OCI-LY1 (cell line): ENCODE results near the gene SSC5D.

ENCODE experiments used
- H2AFZ ChIP-seq: fragments of 200-600 bp; sonication (generic), shearing (Covaris generic); 2 replicates; pipeline ENCODE4 v1.6.0; 2014; ENCODE audit warnings: antibody characterized with exemption, mild to moderate bottlenecking, low read length
- H3F3A ChIP-seq: fragments of 200-600 bp; sonication (generic), shearing (Covaris generic); 2 replicates; pipeline ENCODE4 v1.6.0; 2014; ENCODE audit warnings: mild to moderate bottlenecking, antibody characterized with exemption, low read length, moderate library complexity; ENCODE audit not compliant: insufficient read depth
- H3K27ac ChIP-seq: fragments of 200-600 bp; sonication (generic); 2 replicates; pipeline ENCODE4 v1.5.1; 2014; ENCODE audit warnings: low read length, mixed run types, mild to moderate bottlenecking, low read depth; ENCODE audit not compliant: poor library complexity, severe bottlenecking
- H3K27me3 ChIP-seq: fragments of 200-600 bp; sonication (generic); 2 replicates; pipeline ENCODE4 v1.6.0; 2014; ENCODE audit warnings: antibody characterized with exemption, mild to moderate bottlenecking, low read length, moderate library complexity; ENCODE audit not compliant: insufficient read depth
- H3K36me3 ChIP-seq: fragments of 200-600 bp; sonication (generic); 2 replicates; pipeline ENCODE4 v1.6.1; 2014; ENCODE audit warnings: mild to moderate bottlenecking, antibody characterized with exemption, low read length, moderate library complexity, mixed read lengths; ENCODE audit not compliant: insufficient read depth
- H3K4me1 ChIP-seq: fragments of 200-600 bp; sonication (generic); 2 replicates; pipeline ENCODE4 v1.5.1; 2014; ENCODE audit warnings: mild to moderate bottlenecking, low read length, moderate library complexity; ENCODE audit not compliant: insufficient read depth, severe bottlenecking
- H3K4me2 ChIP-seq: fragments of 200-600 bp; sonication (generic), shearing (Covaris generic); 2 replicates; pipeline ENCODE4 v1.6.1; 2014; ENCODE audit warnings: low read length
- H3K4me3 ChIP-seq: fragments of 200-600 bp; sonication (generic); 2 replicates; pipeline ENCODE4 v1.5.1; 2014; ENCODE audit warnings: low read length, low read depth, mild to moderate bottlenecking, mixed read lengths; ENCODE audit not compliant: poor library complexity, severe bottlenecking
- H3K79me2 ChIP-seq: fragments of 200-600 bp; shearing (Covaris generic); 2 replicates; pipeline ENCODE4 v1.6.1; 2016; ENCODE audit warnings: mixed run types, low read length, mixed read lengths; ENCODE audit not compliant: insufficient read depth
- H3K9ac ChIP-seq: fragments of 200-600 bp; sonication (generic), shearing (Covaris generic); 2 replicates; pipeline ENCODE4 v1.6.1; 2014; ENCODE audit warnings: mild to moderate bottlenecking, low read length, mixed read lengths
- H3K9me2 ChIP-seq: fragments of 200-600 bp; sonication (generic), shearing (Covaris generic); 2 replicates; pipeline ENCODE4 v1.6.1; 2014; ENCODE audit warnings: low read depth, mild to moderate bottlenecking, low read length, mixed read lengths
- H3K9me3 ChIP-seq: fragments of 200-600 bp; shearing (Covaris generic); 2 replicates; pipeline ENCODE4 v1.6.1; 2014; ENCODE audit warnings: low read length, mixed read lengths
- H4K20me1 ChIP-seq: fragments of 200-600 bp; sonication (generic), shearing (Covaris generic); 2 replicates; pipeline ENCODE4 v1.6.0; 2016; ENCODE audit warnings: mild to moderate bottlenecking, low read length; ENCODE audit not compliant: insufficient read depth
- CTCF ChIP-seq: fragments of 200-600 bp; sonication (generic), shearing (Covaris generic); IDR thresholded peaks from 2 replicates; pipeline ENCODE4 v1.5.1; 2017; ENCODE audit warnings: mild to moderate bottlenecking, antibody characterized with exemption, low read length, moderate library complexity, mixed read lengths
- EZH2 ChIP-seq: fragments of 200-600 bp; sonication (generic), shearing (Covaris generic); IDR thresholded peaks from 2 replicates; pipeline ENCODE4 v1.8.0; 2017; ENCODE audit warnings: borderline replicate concordance, mixed run types, mild to moderate bottlenecking, antibody characterized with exemption, low read length, moderate library complexity, mixed read lengths

Gene SSC5D

GRCh38 chr19:55539090-55539984 is 51.1 kb downstream of the SSC5D start:
- no peaks in the 10 kb centered on the region for H3K4me1 ChIP-seq
- H3K9me2 ChIP-seq, result no peaks in the 10 kb centered on the region
- H3K27me3 ChIP-seq, result no peaks in the 10 kb centered on the region
- no peak overlapping the region for H3K4me2 ChIP-seq
- no peaks in the 10 kb centered on the region for H3K9me3 ChIP-seq
- TF ChIP-seq EZH2 (no peak), CTCF (no peak)
- H3K79me2 ChIP-seq, result no peaks in the 10 kb centered on the region
- no peaks in the 10 kb centered on the region for H3K36me3 ChIP-seq
- H3F3A ChIP-seq, result no peaks in the 10 kb centered on the region
- H4K20me1 ChIP-seq, result no peaks in the 10 kb centered on the region
- no peak overlapping the region for H3K9ac ChIP-seq
- H2AFZ ChIP-seq, result no peak overlapping the region
- H3K27ac ChIP-seq, result no peak overlapping the region
- no peak overlapping the region for H3K4me3 ChIP-seq

- H4K20me1 ChIP-seq, result no peaks in the 10 kb centered on the region
- H3K9me2 ChIP-seq, result no peaks in the 10 kb centered on the region
- no peak overlapping the region for H3K9ac ChIP-seq
- H3K4me1 ChIP-seq, result no peaks in the 10 kb centered on the region
- no peaks in the 10 kb centered on the region for H3K36me3 ChIP-seq
- 0 out of 2 replicates have a peak, but pooled peaks cover 4% of the 10 kb centered on the region for H3K27me3 ChIP-seq
- H2AFZ ChIP-seq, result no peak overlapping the region
- no peak overlapping the region for H3K4me3 ChIP-seq
- no peak overlapping the region for H3K27ac ChIP-seq
- H3K79me2 ChIP-seq, result no peaks in the 10 kb centered on the region
- no peaks in the 10 kb centered on the region for H3K9me3 ChIP-seq
- no peaks in the 10 kb centered on the region for H3F3A ChIP-seq
- H3K4me2 ChIP-seq, result no peak overlapping the region
- no peak for TF ChIP-seq CTCF
- TF ChIP-seq EZH2, result no peak
Measured at GRCh38 chr19:55540619-55541018, 52.4 kb downstream of the SSC5D start.

- Histone ChIP-seq H2AFZ (no peak overlapping the region), H3K9me3 (no peaks in the 10 kb centered on the region), H3K79me2 (no peaks in the 10 kb centered on the region), H3F3A (no peaks in the 10 kb centered on the region), H3K9me2 (no peaks in the 10 kb centered on the region), H3K27ac (no peak overlapping the region), H3K4me3 (no peak overlapping the region), H3K9ac (no peak overlapping the region), H3K4me1 (no peaks in the 10 kb centered on the region), H3K27me3 (0 out of 2 replicates have a peak, but pooled peaks cover 4% of the 10 kb centered on the region), H3K4me2 (no peak overlapping the region), H4K20me1 (no peaks in the 10 kb centered on the region), H3K36me3 (no peaks in the 10 kb centered on the region)
- no peak for TF ChIP-seq EZH2
- no peak for TF ChIP-seq CTCF
Measured at GRCh38 chr19:55541091-55541490, 52.9 kb downstream of the SSC5D start.
